ENCODE data around the gene ITGB1BP1. TPM values are rescaled to one million over a fixed set of nuclear protein-coding genes. Genes with fewer than 3 reads are reported as not detected.

The ITGB1BP1 gene
- polyA plus RNA-seq, 1 of the 3 experiments (the other 2 are of a cell fraction), result 56.6 TPM

DNA sequence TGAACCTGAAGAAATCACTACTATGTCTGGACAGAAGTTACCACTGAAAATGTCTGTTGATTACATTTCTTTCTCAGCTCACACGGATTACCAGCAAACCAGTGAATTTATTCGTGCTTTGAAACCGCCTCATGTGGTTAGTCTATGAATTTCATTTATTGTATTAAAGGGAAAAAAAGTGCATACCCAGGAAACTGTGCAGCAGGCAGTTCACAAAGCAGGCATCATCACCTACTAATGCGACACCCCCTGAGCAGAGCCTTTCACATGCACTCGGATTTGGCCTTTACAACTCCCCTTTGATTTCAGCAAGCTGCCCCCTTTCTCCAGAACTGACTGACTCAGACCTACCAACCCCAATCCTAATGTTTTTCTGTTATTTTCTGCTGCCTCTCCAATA lies 20.2 kb upstream of the ITGB1BP1 start:
- Histone ChIP-seq H3K4me3 (ENCODE audit: low read depth in 2 of 2, low read length in 1 of 2) (no peak overlapping the region), H3K27ac (ENCODE audit: low read depth in 2 of 2, low read length in 1 of 2) (no peak overlapping the region), H3K4me2 (no peak overlapping the region), H4K20me1 (ENCODE audit: insufficient read depth) (no peaks in the 10 kb centered on the region), H3K9ac (no peak overlapping the region), H3F3A (replicated peaks; ENCODE audit: insufficient read depth) (peaks cover 13% of the 10 kb centered on the region), H3K9me2 (no peaks in the 10 kb centered on the region), H3K4me1 (ENCODE audit: control insufficient read depth in 1 of 2, insufficient read depth in 2 of 2, low read depth in 1 of 2, low read length in 1 of 2) (peaks cover 0 to 12% of the 10 kb centered on the region in 2 experiments; a peak in 1 of 4 replicates), H3K9me3 (no peaks in the 10 kb centered on the region), H2AFZ (ENCODE audit: low read depth) (no peak overlapping the region), H3K27me3 (ENCODE audit: insufficient read depth) (no peaks in the 10 kb centered on the region), H3K36me3 (replicated peaks in 1 of 2; ENCODE audit: control insufficient read depth in 1 of 2, insufficient read depth in 2 of 2, low read length in 1 of 2) (peaks cover 56 to 77% of the 10 kb centered on the region in 2 experiments), H3K79me2 (ENCODE audit: insufficient read depth) (no peaks in the 10 kb centered on the region)
- ChIA-PET CTCF (interaction anchor here (1.1 to 2.1 kb wide), 2 partner anchors 21 to 304 kb away, joined by 6 to 7 read pairs; partner anchors contain the start of genes CPSF3 and ITGB1BP1), POLR2A (no interaction called here)
- no peak for TF ChIP-seq PBX3 (IDR thresholded peaks at IDR 0.05)
- TF ChIP-seq MXI1 (IDR thresholded peaks at IDR 0.05; ENCODE audit: low read depth, low read length), result no peak
- TF ChIP-seq GABPA (IDR thresholded peaks at IDR 0.05; ENCODE audit: low read depth), result no peak
- TF ChIP-seq FOXM1 (IDR thresholded peaks at IDR 0.05; ENCODE audit: low read depth), result no peak
- TF ChIP-seq REST (IDR thresholded peaks at IDR 0.05; ENCODE audit: low read depth, low read length), result no peak
- TF ChIP-seq RFX5 (IDR thresholded peaks at IDR 0.05; ENCODE audit: low read length), result no peak
- no peak for TF ChIP-seq TAF1 (IDR thresholded peaks at IDR 0.05; ENCODE audit: borderline replicate concordance, low read depth, low read length)
- TF ChIP-seq GATA2 (CRISPR knock-in tag; IDR thresholded peaks at IDR 0.05), result no peak
- TF ChIP-seq YY1 (IDR thresholded peaks at IDR 0.05; ENCODE audit: low read depth), result no peak
- TF ChIP-seq FOXJ3 (CRISPR knock-in tag; IDR thresholded peaks at IDR 0.05), result no peak
- TF ChIP-seq EP300 (IDR thresholded peaks at IDR 0.05; ENCODE audit: borderline replicate concordance in 1 of 2, low read depth in 1 of 2, low read length in 1 of 2), result no peak
- TF ChIP-seq MEF2A (IDR thresholded peaks at IDR 0.05; ENCODE audit: borderline replicate concordance, low read depth), result no peak
- TF ChIP-seq MAX (IDR thresholded peaks at IDR 0.05; ENCODE audit: low read depth), result no peak
- TF ChIP-seq JUND (IDR thresholded peaks at IDR 0.05), result no peak
- 97% methylated on average over 5 of the region's 5 CpGs for WGBS (ENCODE audit: low lambda C conversion rate)
- no peak for DNase-seq

All from SK-N-SH (cell line).